Kidney epithelial cell (primary cell): ENCODE results near the gene SLC39A1. TPM values are rescaled to one million over a fixed set of nuclear protein-coding genes. Genes with fewer than 3 reads are reported as not detected.

Experiments used
- DNase-seq: peaks from one replicate; pipeline ENCODE4 v3.0.0-alpha.2; 2010; ENCODE audit warnings: low read depth
- H3K27me3 ChIP-seq: 2 replicates; pipeline ENCODE4 v1.6.0; 2011; ENCODE audit warnings: low read length; ENCODE audit not compliant: control insufficient read depth, insufficient read depth
- H3K36me3 ChIP-seq: 2 replicates; pipeline ENCODE4 v1.5.1; 2011; ENCODE audit warnings: low read length; ENCODE audit not compliant: control insufficient read depth, insufficient read depth
- H3K4me3 ChIP-seq: 2 replicates; pipeline ENCODE4 v1.5.1; 2011; ENCODE audit warnings: low read depth, mild to moderate bottlenecking, control low read depth, low read length
- total RNA-seq: library from RNA; depleted of rRNA; stranded (reverse); fragments of >200 nt; gene quantifications from 2 replicates; pipeline ENCODE4 v1.2.3, GENCODE V29; 2015
- TF ChIP-seq, protein P1 (sequence below): IDR thresholded peaks from 2 replicates; pipeline ENCODE4 v1.5.1; 2011; ENCODE audit warnings: mild to moderate bottlenecking, moderate library complexity, low read length, control low read depth, inconsistent platforms; ENCODE audit not compliant: insufficient read depth, poor library complexity, severe bottlenecking

SLC39A1 gene
- total RNA-seq, 1 donor from 2014 or later, result 219 TPM

DNA sequence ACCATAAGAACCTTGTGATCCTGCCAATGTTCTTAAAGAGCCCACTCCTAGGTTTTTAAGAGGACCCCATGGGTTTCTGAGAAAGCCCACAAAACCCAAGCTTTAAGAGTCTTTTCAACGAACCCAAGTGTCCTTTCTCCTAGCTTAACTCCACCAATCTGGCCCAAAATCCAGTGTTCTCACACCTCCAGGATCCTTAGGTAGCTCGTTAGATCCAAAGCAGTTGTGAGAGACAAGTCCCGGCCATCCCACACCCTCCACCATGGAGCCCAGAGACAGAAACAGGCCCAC lies 18.6 kb downstream of the SLC39A1 start:
- H3K36me3 ChIP-seq, result peaks cover 3% of the 10 kb centered on the region
- H3K4me3 ChIP-seq, result no peak overlapping the region
- TF ChIP-seq, protein P1, sequence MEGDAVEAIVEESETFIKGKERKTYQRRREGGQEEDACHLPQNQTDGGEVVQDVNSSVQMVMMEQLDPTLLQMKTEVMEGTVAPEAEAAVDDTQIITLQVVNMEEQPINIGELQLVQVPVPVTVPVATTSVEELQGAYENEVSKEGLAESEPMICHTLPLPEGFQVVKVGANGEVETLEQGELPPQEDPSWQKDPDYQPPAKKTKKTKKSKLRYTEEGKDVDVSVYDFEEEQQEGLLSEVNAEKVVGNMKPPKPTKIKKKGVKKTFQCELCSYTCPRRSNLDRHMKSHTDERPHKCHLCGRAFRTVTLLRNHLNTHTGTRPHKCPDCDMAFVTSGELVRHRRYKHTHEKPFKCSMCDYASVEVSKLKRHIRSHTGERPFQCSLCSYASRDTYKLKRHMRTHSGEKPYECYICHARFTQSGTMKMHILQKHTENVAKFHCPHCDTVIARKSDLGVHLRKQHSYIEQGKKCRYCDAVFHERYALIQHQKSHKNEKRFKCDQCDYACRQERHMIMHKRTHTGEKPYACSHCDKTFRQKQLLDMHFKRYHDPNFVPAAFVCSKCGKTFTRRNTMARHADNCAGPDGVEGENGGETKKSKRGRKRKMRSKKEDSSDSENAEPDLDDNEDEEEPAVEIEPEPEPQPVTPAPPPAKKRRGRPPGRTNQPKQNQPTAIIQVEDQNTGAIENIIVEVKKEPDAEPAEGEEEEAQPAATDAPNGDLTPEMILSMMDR, result no peak
- H3K27me3 ChIP-seq, result no peaks in the 10 kb centered on the region
- DNase-seq, result no peak

DNA sequence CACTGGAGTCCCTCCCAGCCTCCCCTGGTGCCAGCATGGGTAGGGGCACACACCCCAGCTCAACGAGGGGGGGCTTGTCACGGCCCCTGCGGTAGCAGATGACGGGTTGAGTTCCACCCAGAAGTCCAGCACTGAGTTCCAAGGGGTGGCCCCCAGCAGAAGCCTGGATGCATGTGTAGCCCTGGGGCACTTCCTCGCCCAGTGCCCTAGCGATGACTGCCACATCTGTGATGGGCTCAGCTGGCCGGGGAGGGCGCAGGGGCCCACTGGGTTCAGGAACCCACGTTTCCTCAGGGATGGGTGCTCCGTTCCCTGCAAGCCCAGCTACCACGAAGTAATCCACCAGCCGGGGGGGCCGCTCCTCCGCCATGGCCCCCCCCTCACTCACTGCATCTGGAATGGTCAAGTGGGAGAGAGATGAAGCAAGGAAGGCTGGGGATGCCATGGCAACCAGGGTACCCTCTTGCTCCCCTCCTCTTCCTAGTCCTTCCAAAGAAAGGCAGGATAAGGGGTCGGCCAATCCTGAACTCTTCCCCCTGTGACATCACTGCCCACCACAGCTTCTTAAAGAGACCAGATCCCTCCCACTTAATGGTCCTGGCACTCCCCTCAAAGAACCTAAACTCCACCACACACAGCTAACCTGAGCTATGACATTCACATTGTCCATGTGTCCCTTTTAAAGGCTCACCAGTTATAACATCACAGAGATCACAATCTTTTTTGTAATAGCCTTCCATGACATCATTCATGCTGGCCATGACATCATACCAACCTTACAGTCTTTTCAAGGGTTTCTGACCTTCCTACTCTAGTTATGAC lies 19.1 kb downstream of the SLC39A1 start:
- no peak overlapping the region for H3K4me3 ChIP-seq
- peaks cover 3% of the 10 kb centered on the region for H3K36me3 ChIP-seq
- no peak for DNase-seq
- TF ChIP-seq, protein P1, result no peak
- no peaks in the 10 kb centered on the region for H3K27me3 ChIP-seq

DNA sequence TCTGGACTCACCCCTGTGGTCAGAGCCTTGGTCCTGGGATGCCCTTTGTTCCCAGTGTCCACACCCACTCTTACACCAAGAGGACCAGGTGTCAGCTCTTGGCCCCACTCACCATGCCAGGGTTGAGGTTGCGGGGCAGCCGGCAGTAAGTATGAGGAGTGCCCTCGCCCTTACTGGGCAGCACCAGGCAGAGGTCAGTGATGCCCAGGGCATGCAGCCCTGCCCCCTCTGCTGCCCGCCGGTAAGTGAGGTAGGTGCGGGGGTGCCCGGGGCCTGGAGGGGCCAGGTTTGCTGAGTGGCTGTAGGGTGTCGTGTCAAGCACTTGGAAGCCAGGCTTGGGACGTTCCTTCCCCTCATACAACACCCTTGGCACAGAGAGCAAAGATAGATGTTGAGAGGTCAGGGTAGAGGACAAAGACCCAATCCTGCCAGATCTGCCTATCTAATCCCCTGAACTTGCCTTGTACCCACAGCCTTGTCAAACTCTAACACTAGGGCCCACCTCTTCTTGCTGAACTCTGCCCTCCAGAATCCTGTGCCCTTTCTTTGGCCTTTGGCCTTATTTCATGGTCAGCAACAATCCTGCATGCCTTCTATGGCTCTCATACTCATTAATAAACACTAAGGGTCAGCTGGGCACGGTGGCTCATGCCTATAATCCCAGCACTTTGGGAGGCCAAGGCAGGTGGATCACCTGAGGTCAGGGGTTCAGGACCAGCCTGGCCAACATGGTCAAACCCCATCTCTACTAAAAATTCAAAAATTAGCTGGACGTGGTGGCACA lies 20.4 kb downstream of the SLC39A1 start:
- Histone ChIP-seq H3K4me3 (no peak overlapping the region), H3K27me3 (no peaks in the 10 kb centered on the region), H3K36me3 (peaks cover 2% of the 10 kb centered on the region)
- DNase-seq, result no peak
- TF ChIP-seq, protein P1, result no peak

DNA sequence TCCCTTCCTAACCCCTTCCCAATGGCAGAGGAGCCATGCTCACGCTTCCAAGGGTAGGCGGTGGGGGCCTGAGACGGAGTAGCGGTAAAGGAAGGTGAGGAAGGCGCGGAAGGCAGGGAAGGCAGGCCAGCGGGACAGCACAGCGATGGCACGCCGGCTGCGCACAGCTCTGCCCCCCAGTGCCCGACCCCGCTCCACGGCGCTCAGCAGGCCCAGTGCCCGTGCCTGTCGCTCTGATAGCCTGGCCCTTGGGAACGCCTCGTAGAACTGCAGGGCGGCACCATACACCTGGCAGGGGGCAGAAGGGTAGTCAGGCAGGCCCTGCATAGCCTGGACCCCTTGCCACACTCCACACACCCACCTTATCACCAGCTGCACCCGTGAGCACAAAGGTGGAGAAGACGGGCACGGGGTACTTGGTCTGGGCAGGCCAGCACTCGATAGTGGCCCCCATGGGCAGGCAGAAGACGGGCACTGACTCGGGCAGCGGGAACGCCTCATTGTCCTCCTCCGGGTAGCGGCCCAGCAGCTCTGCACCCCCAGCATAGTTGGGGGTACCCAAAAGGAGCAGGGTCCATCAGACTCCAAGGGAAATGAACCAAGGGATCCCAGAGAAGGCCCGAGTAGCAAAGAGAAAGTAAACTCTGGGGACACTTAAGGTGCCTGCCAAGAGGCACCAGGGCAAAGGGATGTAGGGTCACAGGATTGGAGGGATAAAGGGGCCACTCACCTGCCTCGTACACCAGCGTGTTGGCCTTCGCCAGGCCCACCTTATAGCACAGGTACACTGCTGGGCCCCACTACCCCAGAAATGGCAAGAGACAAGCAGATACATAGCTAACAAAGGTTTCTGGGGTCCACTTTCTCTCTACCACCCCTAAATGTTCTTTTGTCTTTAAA lies 21.3 kb downstream of the SLC39A1 start:
- H3K27me3 ChIP-seq, result no peaks in the 10 kb centered on the region
- TF ChIP-seq, protein P1, result no peak
- peaks cover 4% of the 10 kb centered on the region for H3K36me3 ChIP-seq
- DNase-seq, result no peak
- H3K4me3 ChIP-seq, result no peak overlapping the region

DNA sequence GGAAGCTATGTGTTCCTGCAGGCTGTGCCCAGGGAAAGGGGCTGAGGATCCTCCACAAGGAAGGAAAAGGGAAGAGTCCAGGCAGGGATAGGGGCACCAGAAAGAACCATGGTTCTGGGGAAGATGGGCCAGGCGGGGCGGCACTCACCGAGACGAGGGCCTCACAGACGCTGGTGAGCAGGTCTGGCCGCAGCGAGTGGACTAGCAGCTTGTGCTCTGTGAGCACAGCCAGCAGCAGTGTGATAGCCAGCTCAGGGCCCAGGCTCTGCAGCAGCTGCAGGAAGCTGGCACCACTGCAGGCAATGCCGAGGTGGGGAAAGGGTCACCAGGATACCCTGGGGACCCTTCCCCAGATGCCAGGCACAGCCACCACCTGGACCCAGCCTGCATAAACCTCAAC lies 22.6 kb downstream of the SLC39A1 start:
- peaks cover 7% of the 10 kb centered on the region for H3K36me3 ChIP-seq
- no peaks in the 10 kb centered on the region for H3K27me3 ChIP-seq
- TF ChIP-seq, protein P1, result no peak
- DNase-seq, result no peak
- H3K4me3 ChIP-seq, result no peak overlapping the region
